IMR-90 (cell line): ENCODE results near the gene DBN1. TPM values are rescaled to one million over a fixed set of nuclear protein-coding genes. Genes with fewer than 3 reads are reported as not detected.

Experiments
- ATAC-seq: fragments of 200-7000 bp; cut with Tn5 transposase; 2 replicates; pipeline ENCODE4 v1.9.1; 2020; ENCODE audit warnings: low read depth, mild to moderate bottlenecking, moderate library complexity
- BruUV-seq: library from RNA; stranded (reverse); fragments of 400-500 nt; replicated peaks from 2 replicates; lab custom pipeline; 2021; lab: Mats Ljungman, UMichigan
- CTCF ChIA-PET: fragments of 300-600 bp; formaldehyde crosslinking; extraction: SDS; loops from one replicate; lab custom pipeline; 2021; ENCODE audit warnings: antibody characterized with exemption; lab: Yijun Ruan, JAX
- POLR2A ChIA-PET: fragments of 300-600 bp; sonication (Branson Sonifier 250); formaldehyde crosslinking; loops from one replicate; lab custom pipeline; 2022; ENCODE audit warnings: antibody characterized with exemption; ENCODE audit not compliant: unreplicated experiment; lab: Charles Lee
- DNase-seq: peaks from one replicate; pipeline ENCODE4 v3.0.0; 2013
- H2AFZ ChIP-seq: replicated peaks from 2 replicates; pipeline ENCODE3; 2013; ENCODE audit warnings: low read length, mild to moderate bottlenecking; ENCODE audit not compliant: poor library complexity
- H2AK5ac ChIP-seq: 2 replicates; pipeline ENCODE4 v1.6.1; 2013; ENCODE audit warnings: low read depth, low read length, inconsistent platforms
- H2AK9ac ChIP-seq: replicated peaks from 2 replicates; pipeline ENCODE3; 2013; ENCODE audit warnings: mild to moderate bottlenecking, low read depth, low read length, moderate library complexity; ENCODE audit not compliant: poor library complexity
- H2BK120ac ChIP-seq: 2 replicates; pipeline ENCODE4 v1.6.1; 2013; ENCODE audit warnings: low read depth, low read length, inconsistent platforms
- H2BK15ac ChIP-seq: 3 replicates; pipeline ENCODE4 v1.6.1; 2013; ENCODE audit warnings: low read depth, low read length, inconsistent platforms
- H2BK20ac ChIP-seq: 2 replicates; pipeline ENCODE4 v1.6.1; 2013; ENCODE audit warnings: low read depth, mild to moderate bottlenecking, inconsistent platforms, low read length, moderate library complexity
- H2BK5ac ChIP-seq: 2 replicates; pipeline ENCODE4 v1.6.1; 2013; ENCODE audit warnings: mild to moderate bottlenecking, low read depth, low read length, inconsistent platforms; ENCODE audit not compliant: poor library complexity, severe bottlenecking
- H3K14ac ChIP-seq: replicated peaks from 2 replicates; pipeline ENCODE4 v1.6.1; 2013; ENCODE audit warnings: low read depth, low read length, inconsistent platforms
- H3K18ac ChIP-seq: 2 replicates; pipeline ENCODE4 v1.6.1; 2013; ENCODE audit warnings: low read depth, low read length, control low read depth
- H3K23ac ChIP-seq: 2 replicates; pipeline ENCODE4 v1.6.1; 2013; ENCODE audit warnings: low read depth, low read length, inconsistent platforms
- H3K27ac ChIP-seq: 2 replicates; pipeline ENCODE4 v1.5.1; 2013; ENCODE audit warnings: mild to moderate bottlenecking, control low read depth, low read length; ENCODE audit not compliant: insufficient read depth
- H3K27me3 ChIP-seq: 2 replicates; pipeline ENCODE4 v1.6.1; 2013; ENCODE audit warnings: low read length; ENCODE audit not compliant: control insufficient read depth, insufficient read depth
- H3K36me3 ChIP-seq: 2 replicates; pipeline ENCODE4 v1.6.1; 2013; ENCODE audit warnings: low read length, mixed read lengths; ENCODE audit not compliant: control insufficient read depth, insufficient read depth
- H3K4ac ChIP-seq: 2 replicates; pipeline ENCODE4 v1.6.1; 2013; ENCODE audit warnings: low read depth, low read length, inconsistent platforms
- H3K4me1 ChIP-seq: 2 replicates; pipeline ENCODE4 v1.6.1; 2013; ENCODE audit warnings: low read length, mixed read lengths; ENCODE audit not compliant: control insufficient read depth, insufficient read depth
- H3K4me2 ChIP-seq: 2 replicates; pipeline ENCODE4 v1.6.1; 2013; ENCODE audit warnings: low read depth, mild to moderate bottlenecking, control low read depth, low read length, moderate library complexity
- H3K4me3 ChIP-seq: 2 replicates; pipeline ENCODE4 v1.5.1; 2013; ENCODE audit warnings: low read depth, mild to moderate bottlenecking, control low read depth, low read length, moderate library complexity; ENCODE audit not compliant: insufficient read depth
- H3K56ac ChIP-seq: 2 replicates; pipeline ENCODE4 v1.6.1; 2013; ENCODE audit warnings: low read length, inconsistent platforms; ENCODE audit not compliant: insufficient read depth; ENCODE audit errors: extremely low read depth
- H3K79me1 ChIP-seq, 2 experiments: 2 replicates each; pipeline ENCODE4 v1.6.1; 2013; ENCODE audit warnings: low read length in 2 of 2, inconsistent platforms in 1 of 2, low read depth in 1 of 2
- H3K9ac ChIP-seq: 2 replicates; pipeline ENCODE4 v1.6.1; 2013; ENCODE audit warnings: low read depth, low read length, control low read depth
- H3K9me1 ChIP-seq: 2 replicates; pipeline ENCODE4 v1.6.1; 2013; ENCODE audit warnings: low read length, inconsistent platforms; ENCODE audit not compliant: insufficient read depth
- H3K9me3 ChIP-seq: 2 replicates; pipeline ENCODE4 v1.6.1; 2013; ENCODE audit warnings: low read length; ENCODE audit not compliant: control insufficient read depth, insufficient read depth
- H4K20me1 ChIP-seq: 2 replicates; pipeline ENCODE4 v1.6.1; 2013; ENCODE audit warnings: low read length, inconsistent platforms; ENCODE audit not compliant: insufficient read depth
- H4K5ac ChIP-seq: 2 replicates; pipeline ENCODE4 v1.6.1; 2013; ENCODE audit warnings: mild to moderate bottlenecking, low read depth, low read length, control low read depth
- H4K8ac ChIP-seq, 2 experiments: 2 replicates each; pipeline ENCODE4 v1.6.1; 2013; ENCODE audit warnings: low read depth in 2 of 2, low read length in 2 of 2, control low read depth in 1 of 2, inconsistent platforms in 1 of 2
- H4K91ac ChIP-seq: 2 replicates; pipeline ENCODE4 v1.6.1; 2013; ENCODE audit warnings: low read depth, low read length, inconsistent platforms; ENCODE audit not compliant: insufficient read depth
- BHLHE40 ChIP-seq: fragments of 150-350 bp; IDR thresholded peaks from 2 replicates; pipeline ENCODE4 v1.6.1; 2016; ENCODE audit warnings: mild to moderate bottlenecking, low read depth, low read length
- CHD1 ChIP-seq: IDR thresholded peaks from 2 replicates; pipeline ENCODE4 v1.6.1; 2012; ENCODE audit warnings: low read depth, low read length, improper control_type of control experiment
- CTCF ChIP-seq: conservative IDR thresholded peaks from 2 replicates; pipeline ENCODE4 v1.5.1; 2012; ENCODE audit warnings: mild to moderate bottlenecking, low read depth, low read length, improper control_type of control experiment
- ELK1 ChIP-seq: fragments of 150-350 bp; IDR thresholded peaks from 2 replicates; pipeline ENCODE4 v1.6.1; 2016; ENCODE audit warnings: low read depth, mild to moderate bottlenecking, low read length, moderate library complexity, borderline replicate concordance
- MAZ ChIP-seq: IDR thresholded peaks from 2 replicates; pipeline ENCODE4 v1.6.1; 2012; ENCODE audit warnings: low read depth, mild to moderate bottlenecking, low read length, improper control_type of control experiment, moderate library complexity, borderline replicate concordance
- MXI1 ChIP-seq: IDR thresholded peaks from 2 replicates; pipeline ENCODE4 v1.6.1; 2012; ENCODE audit warnings: low read depth, mild to moderate bottlenecking, low read length, moderate library complexity, borderline replicate concordance
- RAD21 ChIP-seq: IDR thresholded peaks from 2 replicates; pipeline ENCODE4 v1.6.1; 2012; ENCODE audit warnings: low read length, improper control_type of control experiment
- RFX5 ChIP-seq: IDR thresholded peaks from 2 replicates; pipeline ENCODE4 v1.8.0; 2012; ENCODE audit warnings: low read depth, mild to moderate bottlenecking, low read length, moderate library complexity
- SMC3 ChIP-seq: fragments of 150-350 bp; IDR thresholded peaks from 2 replicates; pipeline ENCODE4 v1.6.1; 2016; ENCODE audit warnings: low read depth, mild to moderate bottlenecking, antibody characterized with exemption, low read length, moderate library complexity
- WGBS, 2 experiments: methylation state at CpG; one replicate each; pipeline versions ENCODE4 v1.1.5 to v1.1.7; 2013; ENCODE audit warnings: missing lambda C conversion rate in 2 of 2; ENCODE audit not compliant: insufficient read length in 1 of 2; ENCODE audit errors: extremely low coverage in 2 of 2; 5-methylcytosine and 5-hydroxymethylcytosine counted together
- dilution Hi-C: fragments of 300-500 bp; cut with HindIII; formaldehyde crosslinking; loops from one replicate; pipeline ENCODE4 v1.14.3; 2018; ENCODE audit warnings: low sequenced_read_pairs; ENCODE audit not compliant: unreplicated experiment
- in situ Hi-C: fragments of 300-500 bp; cut with MboI; formaldehyde crosslinking; loops from 3 replicates; pipeline ENCODE4 v1.14.3; 2019; ENCODE audit warnings: low sequenced_read_pairs, inconsistent platforms, mixed read lengths
- intact Hi-C: fragments of 100-400 bp; cut with micrococcal nuclease; formaldehyde crosslinking; loops from 2 replicates; pipeline ENCODE4 v1.10.0; 2022
- polyA plus RNA-seq, 3 experiments: library from polyadenylated mRNA; depleted of rRNA; stranded (reverse); fragments of >200 nt; gene quantifications; 2 replicates each; pipeline ENCODE4 v1.2.3, GENCODE V29; 2012; ENCODE audit warnings: low replicate concordance in 1 of 3
- total RNA-seq: library from RNA; depleted of rRNA; stranded (reverse); fragments of >200 nt; gene quantifications from 2 replicates; pipeline ENCODE4 v1.2.3, GENCODE V29; 2012

DBN1 gene
- total and polyA plus RNA-seq, 2 of the 4 experiments (the other 2 are of a cell fraction) = 122 to 187 TPM

- Histone ChIP-seq H3K4me3 (peak overlapping the region; percentile 91), H3K36me3 (peaks cover 41% of the 10 kb centered on the region), H4K8ac (peak overlapping the region; percentile 96 to 97), H2AK9ac (peak overlapping the region; percentile 100), H2BK15ac (peak overlapping the region; percentile 68; the same call in 1 of the 3 replicates), H2BK20ac (peak overlapping the region; percentile 41), H3K18ac (peak overlapping the region; percentile 94), H4K5ac (peak overlapping the region; percentile 95), H2AK5ac (peak overlapping the region; percentile 100), H3K14ac (peak overlapping the region; percentile 99), H4K91ac (peak overlapping the region; percentile 99), H4K20me1 (peaks cover 58% of the 10 kb centered on the region), H3K9me3 (no peaks in the 10 kb centered on the region), H2BK120ac (peak overlapping the region; percentile 93), H3K4me1 (peaks cover 40% of the 10 kb centered on the region), H3K79me1 (peaks cover 23 to 59% of the 10 kb centered on the region in 2 experiments), H3K23ac (peak overlapping the region; percentile 98), H3K27me3 (no peaks in the 10 kb centered on the region), H3K4me2 (peak overlapping the region; percentile 82), H2BK5ac (peak overlapping the region; percentile 100), H3K27ac (peak overlapping the region; percentile 100), H3K9ac (peak overlapping the region; percentile 100), H2AFZ (peak overlapping the region; percentile 82), H3K56ac (peak overlapping the region; percentile 90), H3K4ac (peak overlapping the region; percentile 100), H3K9me1 (peaks cover 9% of the 10 kb centered on the region)
- DNase-seq (peak; percentile 66), ATAC-seq (no peak)
- dilution Hi-C loops = no loop called here
- in situ Hi-C loops = no loop called here
- WGBS, 2 experiments = 0% methylated on average over 1 of the region's 12 CpGs; no CpG with 5 or more reads in 1 of the 2 experiments
- POLR2A ChIA-PET = interaction anchor here (0.7 to 2.1 kb wide), 4 partner anchors 9 to 70 kb away, joined by 3 to 11 read pairs (median 4); partner anchors contain the start of gene GRK6
- TF ChIP-seq ELK1 = no peak
- no peak for TF ChIP-seq RFX5
- TF ChIP-seq MAZ = peak; percentile 24; the same call in 1 of the 2 replicates
- peak; percentile 30; the same call in 1 of the 2 replicates for TF ChIP-seq RAD21
- 0 out of 2 replicates have a peak, but pooled peaks have one; percentile 3 for TF ChIP-seq MXI1
- 0 out of 2 replicates have a peak, but pooled peaks have one; percentile 3 for TF ChIP-seq SMC3
- TF ChIP-seq CTCF = peak; percentile 36; the same call in 1 of the 2 replicates
- TF ChIP-seq CHD1 = peak; percentile 22; the same call in 1 of the 2 replicates
- peak; percentile 46; the same call in 1 of the 2 replicates for TF ChIP-seq BHLHE40
- intact Hi-C loops = loop anchor here (2.0 kb wide), 1 partner anchor 23 kb away; the partner anchor contains the start of gene DBN1
- CTCF ChIA-PET = interaction anchor here (1.6 kb wide), 1 partner anchor 39 kb away, joined by 6 read pairs; no protein-coding TSS in a partner anchor
- BruUV-seq = no TSS peak
Measured at GRCh38 chr5:177496070-177496726, 22.8 kb upstream of the DBN1 start.
